ENCODE results near the gene KLK2.
A peak's percentile ranks its signal among the peaks of the same experiment; 100 is the strongest.
"Not testable (repeated sequence)": the region's sequence is repeated elsewhere in the genome, so short reads cannot be mapped to it uniquely, and the experiment has no call there.

KLK2 gene

GRCh38 chr19:50894478-50895356, 21.5 kb downstream of the KLK2 start:
- Histone ChIP-seq H3K27ac (ENCODE audit: insufficient read depth in 1 of 2, low read depth in 1 of 2, low read length in 2 of 2, poor library complexity in 1 of 2, severe bottlenecking in 2 of 2) (no peak overlapping the region), H3K4me3 (ENCODE audit: control insufficient read depth in 1 of 7, extremely low read depth in 1 of 7, insufficient read depth in 4 of 7, low read depth in 2 of 7, low read length in 6 of 7) (no peak overlapping the region), H3K4me1 (ENCODE audit: control extremely low read depth in 1 of 4, control insufficient read depth in 4 of 4, insufficient read depth in 4 of 4, low read length in 3 of 4) (no peaks in the 10 kb centered on the region), H3K27me3 (replicated peaks in 2 of 5; ENCODE audit: control insufficient read depth in 4 of 5, insufficient read depth in 5 of 5, low read length in 4 of 5) (peaks cover 0 to 27% (median 3%) of the 10 kb centered on the region in 5 experiments), H3K9me3 (ENCODE audit: control extremely low read depth in 1 of 5, control insufficient read depth in 4 of 5, insufficient read depth in 2 of 5, low read depth in 1 of 5, low read length in 4 of 5) (peaks cover 0 to 9% (median 4%) of the 10 kb centered on the region in 5 experiments), H3K36me3 (ENCODE audit: control insufficient read depth in 4 of 4, insufficient read depth in 4 of 4, low read length in 3 of 4) (no peaks in the 10 kb centered on the region)
- no peak for DNase-seq
- WGBS (ENCODE audit: insufficient coverage): 87% methylated on average over 10 of the region's 10 CpGs
- ChIA-PET POLR2A (no interaction called here), CTCF (no interaction called here)

DNA sequence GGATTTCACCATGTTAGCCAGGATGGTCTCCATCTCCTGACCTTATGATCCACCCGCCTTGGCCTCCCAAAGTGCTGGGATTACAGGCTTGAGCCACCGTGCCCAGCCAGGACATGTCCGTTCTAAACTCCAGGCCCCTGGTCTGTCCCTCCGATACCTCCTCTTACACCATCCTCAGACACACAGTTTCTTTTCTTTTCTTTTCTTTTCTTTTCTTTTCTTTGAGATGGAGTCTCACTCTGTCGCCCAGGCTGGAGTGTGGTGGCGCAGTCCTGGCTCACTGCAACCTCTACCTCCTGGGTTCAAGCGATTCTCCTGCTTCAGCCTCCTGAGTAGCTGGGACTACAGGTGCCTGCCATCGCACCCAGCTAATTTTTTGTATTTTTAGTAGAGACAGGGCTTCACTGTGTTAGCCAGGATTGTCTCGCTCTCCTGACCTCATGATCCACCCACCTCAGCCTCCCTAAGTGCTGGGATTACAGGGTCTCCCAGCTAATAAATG, 22.9 kb downstream of the KLK2 start:
- DNase-seq; H3K9me3 ChIP-seq (ENCODE audit: control extremely low read depth in 1 of 5, control insufficient read depth in 4 of 5, insufficient read depth in 2 of 5, low read depth in 1 of 5, low read length in 4 of 5); H3K4me3 ChIP-seq (ENCODE audit: control insufficient read depth in 1 of 7, extremely low read depth in 1 of 7, insufficient read depth in 4 of 7, low read depth in 2 of 7, low read length in 6 of 7); CTCF ChIA-PET; H3K4me1 ChIP-seq (ENCODE audit: control extremely low read depth in 1 of 4, control insufficient read depth in 4 of 4, insufficient read depth in 4 of 4, low read length in 3 of 4); H3K27ac ChIP-seq (ENCODE audit: insufficient read depth in 1 of 2, low read depth in 1 of 2, low read length in 2 of 2, poor library complexity in 1 of 2, severe bottlenecking in 2 of 2); H3K36me3 ChIP-seq (ENCODE audit: control insufficient read depth in 4 of 4, insufficient read depth in 4 of 4, low read length in 3 of 4); POLR2A ChIA-PET: not testable (repeated sequence)
- 85% methylated on average over 9 of the region's 9 CpGs for WGBS (ENCODE audit: insufficient coverage)
- H3K27me3 ChIP-seq (replicated peaks in 2 of 5; ENCODE audit: control insufficient read depth in 4 of 5, insufficient read depth in 5 of 5, low read length in 4 of 5): peaks cover 0 to 26% (median 3%) of the 10 kb centered on the region in 5 experiments

GRCh38 chr19:50896591-50897190, 23.5 kb downstream of the KLK2 start:
- peaks cover 0 to 8% (median 4%) of the 10 kb centered on the region in 5 experiments for H3K9me3 ChIP-seq (ENCODE audit: control extremely low read depth in 1 of 5, control insufficient read depth in 4 of 5, insufficient read depth in 2 of 5, low read depth in 1 of 5, low read length in 4 of 5)
- peaks cover 0 to 25% (median 3%) of the 10 kb centered on the region in 5 experiments for H3K27me3 ChIP-seq (replicated peaks in 2 of 5; ENCODE audit: control insufficient read depth in 4 of 5, insufficient read depth in 5 of 5, low read length in 4 of 5)
- peak; percentile 29 to 63 (median 42) for DNase-seq
- WGBS (ENCODE audit: insufficient coverage): 82% methylated on average over 4 of the region's 6 CpGs
- H3K27ac ChIP-seq (ENCODE audit: insufficient read depth in 1 of 2, low read depth in 1 of 2, low read length in 2 of 2, poor library complexity in 1 of 2, severe bottlenecking in 2 of 2): no peak overlapping the region
- ChIA-PET POLR2A (no interaction called here), CTCF (interaction anchor here (1.0 to 1.3 kb wide), 2 partner anchors 11 to 13 kb away, joined by 3 read pairs; no protein-coding TSS in a partner anchor)
- no peaks in the 10 kb centered on the region for H3K4me1 ChIP-seq (ENCODE audit: control extremely low read depth in 1 of 4, control insufficient read depth in 4 of 4, insufficient read depth in 4 of 4, low read length in 3 of 4)
- H3K4me3 ChIP-seq (ENCODE audit: control insufficient read depth in 1 of 7, extremely low read depth in 1 of 7, insufficient read depth in 4 of 7, low read depth in 2 of 7, low read length in 6 of 7): no peak overlapping the region
- no peaks in the 10 kb centered on the region for H3K36me3 ChIP-seq (ENCODE audit: control insufficient read depth in 4 of 4, insufficient read depth in 4 of 4, low read length in 3 of 4)

DNA sequence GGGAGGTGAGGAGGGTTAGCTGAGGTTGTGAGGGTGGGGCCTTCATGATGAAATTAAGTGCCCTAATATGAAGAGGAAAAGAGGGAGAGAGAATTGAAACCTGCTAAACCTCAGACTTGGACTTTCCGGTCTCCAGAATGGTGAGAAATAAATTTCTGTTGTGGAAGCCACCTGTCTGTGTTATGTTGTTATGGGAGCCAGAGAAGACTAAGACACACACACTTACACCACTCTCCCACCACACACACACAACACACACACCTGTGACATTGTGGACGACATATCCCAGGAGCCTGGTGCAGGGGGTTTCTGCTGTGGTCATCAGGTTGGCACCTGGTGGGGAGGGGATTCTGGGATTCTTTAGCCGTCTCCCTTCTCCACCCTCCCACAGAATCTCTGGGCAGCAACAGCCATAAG, 24.0 kb downstream of the KLK2 start:
- WGBS (ENCODE audit: insufficient coverage): no CpG with 5 or more reads among the region's 3 CpGs
- ChIA-PET CTCF (interaction anchor here (1.0 to 1.3 kb wide), 2 partner anchors 11 to 13 kb away, joined by 3 read pairs; no protein-coding TSS in a partner anchor), POLR2A (no interaction called here)

DNA sequence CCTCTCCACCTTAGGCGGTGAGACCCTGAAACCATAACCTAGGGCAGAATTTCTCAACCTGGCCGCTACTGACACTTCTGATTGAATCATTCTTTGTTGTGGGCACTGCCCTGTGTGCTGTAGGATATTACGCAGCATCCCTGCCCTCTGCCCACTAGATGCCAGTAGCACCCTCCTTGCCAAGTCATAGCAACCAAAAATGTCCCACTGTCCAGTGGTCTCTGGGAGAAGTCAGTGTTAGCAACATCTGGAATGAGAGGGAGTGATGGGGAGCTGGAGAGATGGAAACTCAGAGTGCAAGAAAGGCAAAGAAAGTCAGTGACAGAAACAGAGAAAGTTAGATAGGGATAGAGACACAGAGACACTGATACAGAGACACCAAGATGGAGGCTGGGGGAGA, 24.4 kb downstream of the KLK2 start:
- CTCF ChIA-PET: interaction anchor here (1.0 to 1.3 kb wide), 2 partner anchors 12 to 14 kb away, joined by 3 read pairs; no protein-coding TSS in a partner anchor
- no peaks in the 10 kb centered on the region for H3K4me1 ChIP-seq (ENCODE audit: control extremely low read depth in 1 of 4, control insufficient read depth in 4 of 4, insufficient read depth in 4 of 4, low read length in 3 of 4)

More for the DNA sequence above, 24.0 kb downstream of the KLK2 start:
- H3K4me3 ChIP-seq (ENCODE audit: control insufficient read depth in 1 of 7, extremely low read depth in 1 of 7, insufficient read depth in 4 of 7, low read depth in 2 of 7, low read length in 6 of 7): no peak overlapping the region
- no peak overlapping the region for H3K27ac ChIP-seq (ENCODE audit: insufficient read depth in 1 of 2, low read depth in 1 of 2, low read length in 2 of 2, poor library complexity in 1 of 2, severe bottlenecking in 2 of 2)
- peaks cover 0 to 8% (median 4%) of the 10 kb centered on the region in 5 experiments for H3K9me3 ChIP-seq (ENCODE audit: control extremely low read depth in 1 of 5, control insufficient read depth in 4 of 5, insufficient read depth in 2 of 5, low read depth in 1 of 5, low read length in 4 of 5)
- H3K4me1 ChIP-seq (ENCODE audit: control extremely low read depth in 1 of 4, control insufficient read depth in 4 of 4, insufficient read depth in 4 of 4, low read length in 3 of 4): no peaks in the 10 kb centered on the region
- DNase-seq: no peak
- H3K27me3 ChIP-seq (replicated peaks in 2 of 5; ENCODE audit: control insufficient read depth in 4 of 5, insufficient read depth in 5 of 5, low read length in 4 of 5): peaks cover 0 to 25% (median 3%) of the 10 kb centered on the region in 5 experiments
- no peaks in the 10 kb centered on the region for H3K36me3 ChIP-seq (ENCODE audit: control insufficient read depth in 4 of 4, insufficient read depth in 4 of 4, low read length in 3 of 4)

GRCh38 chr19:50898018-50898417, 24.8 kb downstream of the KLK2 start:
- Histone ChIP-seq H3K36me3 (ENCODE audit: control insufficient read depth in 4 of 4, insufficient read depth in 4 of 4, low read length in 3 of 4) (no peaks in the 10 kb centered on the region), H3K4me3 (ENCODE audit: control insufficient read depth in 1 of 7, extremely low read depth in 1 of 7, insufficient read depth in 4 of 7, low read depth in 2 of 7, low read length in 6 of 7) (no peak overlapping the region), H3K27me3 (replicated peaks in 2 of 5; ENCODE audit: control insufficient read depth in 4 of 5, insufficient read depth in 5 of 5, low read length in 4 of 5) (peaks cover 0 to 28% (median 3%) of the 10 kb centered on the region in 5 experiments), H3K27ac (ENCODE audit: insufficient read depth in 1 of 2, low read depth in 1 of 2, low read length in 2 of 2, poor library complexity in 1 of 2, severe bottlenecking in 2 of 2) (no peak overlapping the region), H3K9me3 (ENCODE audit: control extremely low read depth in 1 of 5, control insufficient read depth in 4 of 5, insufficient read depth in 2 of 5, low read depth in 1 of 5, low read length in 4 of 5) (peaks cover 0 to 8% (median 4%) of the 10 kb centered on the region in 5 experiments), H3K4me1 (ENCODE audit: control extremely low read depth in 1 of 4, control insufficient read depth in 4 of 4, insufficient read depth in 4 of 4, low read length in 3 of 4) (no peaks in the 10 kb centered on the region)
- 79% methylated on average over 2 of the region's 4 CpGs for WGBS (ENCODE audit: insufficient coverage)
- ChIA-PET CTCF (no interaction called here), POLR2A (no interaction called here)
- no peak for DNase-seq

More for the DNA sequence above, 24.4 kb downstream of the KLK2 start:
- H3K27ac ChIP-seq (ENCODE audit: insufficient read depth in 1 of 2, low read depth in 1 of 2, low read length in 2 of 2, poor library complexity in 1 of 2, severe bottlenecking in 2 of 2): no peak overlapping the region
- WGBS (ENCODE audit: insufficient coverage): 67% methylated on average over 3 of the region's 3 CpGs
- POLR2A ChIA-PET: no interaction called here
- peaks cover 0 to 26% (median 3%) of the 10 kb centered on the region in 5 experiments for H3K27me3 ChIP-seq (replicated peaks in 2 of 5; ENCODE audit: control insufficient read depth in 4 of 5, insufficient read depth in 5 of 5, low read length in 4 of 5)
- no peak for DNase-seq
- no peak overlapping the region for H3K4me3 ChIP-seq (ENCODE audit: control insufficient read depth in 1 of 7, extremely low read depth in 1 of 7, insufficient read depth in 4 of 7, low read depth in 2 of 7, low read length in 6 of 7)
- no peaks in the 10 kb centered on the region for H3K36me3 ChIP-seq (ENCODE audit: control insufficient read depth in 4 of 4, insufficient read depth in 4 of 4, low read length in 3 of 4)
- H3K9me3 ChIP-seq (ENCODE audit: control extremely low read depth in 1 of 5, control insufficient read depth in 4 of 5, insufficient read depth in 2 of 5, low read depth in 1 of 5, low read length in 4 of 5): peaks cover 0 to 8% (median 4%) of the 10 kb centered on the region in 5 experiments

Measured in common myeloid progenitor, CD34-positive (primary cell).